ENCODE results near the gene OR4D10.
"Not testable (repeated sequence)": the region's sequence is repeated elsewhere in the genome, so short reads cannot be mapped to it uniquely, and the experiment has no call there.

OR4D10 gene

DNA sequence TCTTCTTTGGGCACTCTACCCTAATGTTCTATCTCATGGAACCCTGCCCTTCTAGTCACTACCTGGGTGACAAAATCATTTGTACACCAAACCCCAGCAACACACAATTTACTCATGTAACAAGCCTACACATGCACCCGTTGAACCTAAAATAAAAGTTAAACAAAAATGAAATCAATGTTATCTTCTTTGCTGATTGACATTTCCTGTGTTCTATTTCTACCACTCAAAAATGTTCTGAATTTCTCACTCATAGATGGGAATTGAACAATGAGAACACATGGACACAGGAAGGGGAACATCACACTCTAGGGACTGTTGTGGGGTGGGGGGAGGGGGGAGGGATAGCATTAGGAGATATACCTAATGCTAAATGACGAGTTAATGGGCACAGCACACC is 47.0 kb downstream of the OR4D10 start:
- not testable (repeated sequence) for H3K9ac ChIP-seq (ENCODE audit: low read depth in 1 of 2, low read length in 2 of 2); H3K9me3 ChIP-seq (ENCODE audit: control insufficient read depth in 1 of 2, low read length in 2 of 2)

DNA sequence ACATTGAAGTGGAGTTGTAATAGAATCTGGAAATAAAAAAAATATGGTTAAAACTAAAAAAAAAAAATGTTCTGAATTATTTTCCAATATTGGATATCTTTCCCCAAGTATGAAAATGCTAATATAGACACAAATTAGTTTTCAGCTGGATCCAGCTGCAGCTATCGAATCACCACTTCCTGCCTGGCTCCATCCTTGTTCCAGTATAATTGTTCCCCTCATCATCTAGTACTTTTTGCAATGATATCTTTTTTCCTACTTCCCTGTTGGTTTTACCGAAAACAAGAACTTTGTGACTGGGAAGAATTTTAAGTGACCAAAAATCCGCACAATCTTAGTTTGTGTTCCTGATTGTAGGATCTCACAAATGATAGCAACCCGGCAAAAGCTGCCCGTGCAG is 47.6 kb downstream of the OR4D10 start:
- H3K9me3 ChIP-seq (ENCODE audit: control insufficient read depth in 1 of 2, low read length in 2 of 2) = no peaks in the 10 kb centered on the region
- no peaks in the 10 kb centered on the region for H3K36me3 ChIP-seq (ENCODE audit: control insufficient read depth in 1 of 2, insufficient read depth in 2 of 2, low read length in 2 of 2)
- H3K4me3 ChIP-seq (ENCODE audit: low read depth in 1 of 2, low read length in 2 of 2) = no peak overlapping the region
- no peak overlapping the region for H3K9ac ChIP-seq (ENCODE audit: low read depth in 1 of 2, low read length in 2 of 2)
- peaks cover 0 to 4% of the 10 kb centered on the region in 2 donors for H3K27me3 ChIP-seq (ENCODE audit: control insufficient read depth in 1 of 2, insufficient read depth in 2 of 2, low read length in 2 of 2)
- no peak overlapping the region for H3K27ac ChIP-seq (ENCODE audit: low read depth, low read length)
- no peaks in the 10 kb centered on the region for H3K4me1 ChIP-seq (ENCODE audit: control insufficient read depth in 1 of 2, insufficient read depth in 2 of 2, low read length in 2 of 2)

More for the DNA sequence above, 47.0 kb downstream of the OR4D10 start:
- H3K27ac ChIP-seq (ENCODE audit: low read depth, low read length); H3K27me3 ChIP-seq (ENCODE audit: control insufficient read depth in 1 of 2, insufficient read depth in 2 of 2, low read length in 2 of 2); H3K4me3 ChIP-seq (ENCODE audit: low read depth in 1 of 2, low read length in 2 of 2); H3K4me1 ChIP-seq (ENCODE audit: control insufficient read depth in 1 of 2, insufficient read depth in 2 of 2, low read length in 2 of 2); H3K36me3 ChIP-seq (ENCODE audit: control insufficient read depth in 1 of 2, insufficient read depth in 2 of 2, low read length in 2 of 2): not testable (repeated sequence)

GRCh38 chr11:59523541-59523940 is 50.4 kb downstream of the OR4D10 start:
- no peaks in the 10 kb centered on the region for H3K9me3 ChIP-seq (ENCODE audit: control insufficient read depth in 1 of 2, low read length in 2 of 2)
- H3K36me3 ChIP-seq (ENCODE audit: control insufficient read depth in 1 of 2, insufficient read depth in 2 of 2, low read length in 2 of 2) = no peaks in the 10 kb centered on the region
- no peaks in the 10 kb centered on the region for H3K4me1 ChIP-seq (ENCODE audit: control insufficient read depth in 1 of 2, insufficient read depth in 2 of 2, low read length in 2 of 2)
- peaks cover 0 to 4% of the 10 kb centered on the region in 2 donors for H3K27me3 ChIP-seq (ENCODE audit: control insufficient read depth in 1 of 2, insufficient read depth in 2 of 2, low read length in 2 of 2)
- H3K9ac ChIP-seq (ENCODE audit: low read depth in 1 of 2, low read length in 2 of 2) = no peak overlapping the region
- no peak overlapping the region for H3K4me3 ChIP-seq (ENCODE audit: low read depth in 1 of 2, low read length in 2 of 2)
- no peak overlapping the region for H3K27ac ChIP-seq (ENCODE audit: low read depth, low read length)

GRCh38 chr11:59528711-59529110 is 55.6 kb downstream of the OR4D10 start:
- no peaks in the 10 kb centered on the region for H3K36me3 ChIP-seq (ENCODE audit: control insufficient read depth in 1 of 2, insufficient read depth in 2 of 2, low read length in 2 of 2)
- H3K27me3 ChIP-seq (ENCODE audit: control insufficient read depth in 1 of 2, insufficient read depth in 2 of 2, low read length in 2 of 2) = no peaks in the 10 kb centered on the region
- H3K9ac ChIP-seq (ENCODE audit: low read depth in 1 of 2, low read length in 2 of 2) = no peak overlapping the region
- no peaks in the 10 kb centered on the region for H3K4me1 ChIP-seq (ENCODE audit: control insufficient read depth in 1 of 2, insufficient read depth in 2 of 2, low read length in 2 of 2)
- H3K27ac ChIP-seq (ENCODE audit: low read depth, low read length) = no peak overlapping the region
- H3K9me3 ChIP-seq (ENCODE audit: control insufficient read depth in 1 of 2, low read length in 2 of 2) = no peaks in the 10 kb centered on the region
- H3K4me3 ChIP-seq (ENCODE audit: low read depth in 1 of 2, low read length in 2 of 2) = no peak overlapping the region

Measured in duodenal mucosa (tissue), 2 donors.